Psoas muscle (tissue), 8 donors: Measurements from ENCODE around the gene IRF8. TPM values are rescaled to one million over a fixed set of nuclear protein-coding genes. Genes with fewer than 3 reads are reported as not detected.
"Not testable (repeated sequence)": the region's sequence is repeated elsewhere in the genome, so short reads cannot be mapped to it uniquely, and the experiment has no call there.

Experiments
- ATAC-seq, 4 donors: fragments of 200-7000 bp; cut with Tn5 transposase; one replicate each; pipeline ENCODE4 v1.9.1; 2020; ENCODE audit warnings: moderate library complexity in 3 of 4, mild to moderate bottlenecking in 2 of 4
- DNase-seq, 2 donors: peaks; one replicate each; pipeline ENCODE4 v3.0.0-alpha.2; 2020
- H3K27ac ChIP-seq: fragments of 200-600 bp; one replicate; pipeline ENCODE4 v1.8.0; 2022
- H3K27me3 ChIP-seq, 3 donors: fragments of 200-600 bp in 1 of 3; one replicate each; pipeline versions ENCODE4 v1.6.1 to v1.8.0; 2013 to 2022; ENCODE audit warnings: low read length in 2 of 3, mild to moderate bottlenecking in 2 of 3, moderate library complexity in 1 of 3; ENCODE audit not compliant: insufficient read depth in 3 of 3
- H3K36me3 ChIP-seq, 2 donors: fragments of 200-600 bp in 1 of 2; one replicate each; pipeline versions ENCODE4 v1.6.1 to v1.8.0; 2013 to 2022; ENCODE audit warnings: low read depth in 1 of 2, mild to moderate bottlenecking in 1 of 2, moderate library complexity in 1 of 2; ENCODE audit not compliant: insufficient read depth in 1 of 2
- H3K4me1 ChIP-seq: fragments of 200-600 bp; one replicate; pipeline ENCODE4 v1.8.0; 2022
- H3K4me3 ChIP-seq: fragments of 200-600 bp; one replicate; pipeline ENCODE4 v1.8.0; 2022; ENCODE audit warnings: mild to moderate bottlenecking
- H3K9me3 ChIP-seq: fragments of 200-600 bp; one replicate; pipeline ENCODE4 v1.8.0; 2022
- CTCF ChIP-seq: fragments of 200-600 bp; IDR thresholded peaks from one replicate; pipeline ENCODE4 v1.8.0; 2022; ENCODE audit warnings: antibody characterized with exemption
- WGBS, 3 donors: extraction: QIAGEN DNeasy Blood & Tissue Kit; methylation state at CpG; one replicate each; pipeline versions ENCODE4 v1.1.6 to v1.1.7; 2013; 5-methylcytosine and 5-hydroxymethylcytosine counted together
- intact Hi-C, 2 donors: fragments of 100-400 bp; cut with DNase I; formaldehyde crosslinking; loops; one replicate each; pipeline versions ENCODE4 v1.11.0 to v1.14.2; 2022
- polyA plus RNA-seq, 3 donors: library from polyadenylated mRNA; stranded (reverse); fragments of 200-250 nt; gene quantifications; one replicate each; pipeline ENCODE4 v1.2.3, GENCODE V29; 2013
- total RNA-seq, 4 donors: library from RNA; stranded (reverse); fragmentation: NEBNext Ultra II Directional in 2 of 4; extraction: Animal tissue kit (Norgen Biotek cat#: 25700) in 2 of 4; gene quantifications; one replicate each; pipeline versions ENCODE4 v1.2.1 to v1.2.4, GENCODE V29; 2021 to 2023
- donor health status: healthy with polysubstance abuse.
- donor health status: DM: no; HTN: no; CAD: no; lungs with moderate emphysema.
- donor health status: Bipolar disorder and iron deficiency.
- donor health status: healthy.
- donor health status: DM: yes; HTN: yes; CAD: no.
- donor health status: DM: no; HTN: no; CAD: no.
- donor health status: DM: no; HTN: no; CAD: no.
- donor health status: DM: yes; HTN: yes; CAD: no.

IRF8 gene
- total and polyA plus RNA-seq, 7 donors = 0.23 to 2.8 (median 1.1) TPM

GRCh38 chr16:85857406-85857805, 41.6 kb upstream of the IRF8 start:
- no peak overlapping the region for H3K27ac ChIP-seq
- DNase-seq (no peak), ATAC-seq (no peak)
- H3K4me3 ChIP-seq = no peak overlapping the region
- 59 to 65% (median 65%) methylated on average over 7 of the region's 7 CpGs for WGBS, 3 donors
- H3K4me1 ChIP-seq = no peaks in the 10 kb centered on the region
- peaks cover 0 to 5% (median 0%) of the 10 kb centered on the region in 3 donors for H3K27me3 ChIP-seq
- no peaks in the 10 kb centered on the region for H3K36me3 ChIP-seq
- H3K9me3 ChIP-seq = peaks cover 7% of the 10 kb centered on the region
- no peak for TF ChIP-seq CTCF
- intact Hi-C loops = no loop called here

GRCh38 chr16:85858571-85858970, 40.4 kb upstream of the IRF8 start:
- WGBS, 3 donors = 72 to 74% (median 73%) methylated on average over 7 of the region's 7 CpGs
- H3K27me3 ChIP-seq, H3K36me3 ChIP-seq, intact Hi-C loops, H3K27ac ChIP-seq, DNase-seq, H3K9me3 ChIP-seq, ATAC-seq, H3K4me1 ChIP-seq, H3K4me3 ChIP-seq: not testable (repeated sequence)

GRCh38 chr16:85858984-85859817, 39.8 kb upstream of the IRF8 start:
- Histone ChIP-seq H3K9me3 (peaks cover 7% of the 10 kb centered on the region), H3K36me3 (no peaks in the 10 kb centered on the region), H3K27ac (no peak overlapping the region), H3K4me1 (no peaks in the 10 kb centered on the region), H3K4me3 (no peak overlapping the region), H3K27me3 (peaks cover 0 to 5% (median 0%) of the 10 kb centered on the region in 3 donors)
- TF ChIP-seq CTCF = no peak
- ATAC-seq (no peak), DNase-seq (no peak)
- intact Hi-C loops = no loop called here
- WGBS, 3 donors = 75 to 84% (median 82%) methylated on average over 16 of the region's 16 CpGs

- no peaks in the 10 kb centered on the region for H3K36me3 ChIP-seq
- peaks cover 3% of the 10 kb centered on the region for H3K9me3 ChIP-seq
- DNase-seq = no peak
- 46 to 58% (median 50%) methylated on average over 7 of the region's 7 CpGs for WGBS, 3 donors
- peaks cover 0 to 5% (median 0%) of the 10 kb centered on the region in 3 donors for H3K27me3 ChIP-seq
- H3K4me1 ChIP-seq = no peaks in the 10 kb centered on the region
- H3K4me3 ChIP-seq = no peak overlapping the region
- ATAC-seq = no peak
- no peak overlapping the region for H3K27ac ChIP-seq
- TF ChIP-seq CTCF = no peak
- intact Hi-C loops = no loop called here
These were observed 39.2 kb upstream of the IRF8 start for GRCh38 chr16:85859818-85860125.

- TF ChIP-seq CTCF = no peak
These were observed 38.4 kb upstream of the IRF8 start for GRCh38 chr16:85860413-85861094.

More at GRCh38 chr16:85860413-85861094, 38.4 kb upstream of the IRF8 start:
- ATAC-seq (no peak), DNase-seq (no peak)
- H3K9me3 ChIP-seq = no peaks in the 10 kb centered on the region
- H3K4me3 ChIP-seq = no peak overlapping the region
- peaks cover 0 to 5% (median 0%) of the 10 kb centered on the region in 3 donors for H3K27me3 ChIP-seq
- intact Hi-C loops = no loop called here
- no peaks in the 10 kb centered on the region for H3K4me1 ChIP-seq
- 64 to 67% (median 66%) methylated on average over 12 of the region's 12 CpGs for WGBS, 3 donors
- no peaks in the 10 kb centered on the region for H3K36me3 ChIP-seq
- H3K27ac ChIP-seq = no peak overlapping the region
